Measurements from ENCODE around the gene ARHGEF11. TPM values are rescaled to one million over a fixed set of nuclear protein-coding genes. Genes with fewer than 3 reads are reported as not detected.

The ARHGEF11 gene
- total RNA-seq, 1 experiment from 2014 or later, result 31.5 TPM

GRCh38 chr1:156944848-156945247 is 100.7 kb downstream of the ARHGEF11 start:
- Histone ChIP-seq H3K9me2 (ENCODE audit: insufficient read depth) (no peaks in the 10 kb centered on the region), H4K20me1 (ENCODE audit: insufficient read depth) (no peaks in the 10 kb centered on the region), H3K27me3 (ENCODE audit: insufficient read depth, low read depth) (no peaks in the 10 kb centered on the region), H3K4me1 (replicated peaks; ENCODE audit: insufficient read depth) (peaks cover 8% of the 10 kb centered on the region; the same call in 1 of the 2 replicates), H3K9me3 (ENCODE audit: insufficient read depth, low read depth) (no peaks in the 10 kb centered on the region), H3F3A (ENCODE audit: insufficient read depth, low read depth) (no peaks in the 10 kb centered on the region; the same call in 1 of the 2 replicates), H3K79me2 (ENCODE audit: low read depth) (no peaks in the 10 kb centered on the region), H3K4me2 (no peak overlapping the region), H3K4me3 (no peak overlapping the region), H2AFZ (no peak overlapping the region), H3K36me3 (ENCODE audit: low read depth) (peaks cover 7% of the 10 kb centered on the region), H3K27ac (no peak overlapping the region)
- POLR2A ChIA-PET (ENCODE audit: unreplicated experiment), result no interaction called here
- intact Hi-C loops (cut with micrococcal nuclease; ENCODE audit: unreplicated experiment), result no loop called here
- TF ChIP-seq EZH2 (IDR thresholded peaks at IDR 0.05; ENCODE audit: low read depth), result no peak
- TF ChIP-seq, protein P1, sequence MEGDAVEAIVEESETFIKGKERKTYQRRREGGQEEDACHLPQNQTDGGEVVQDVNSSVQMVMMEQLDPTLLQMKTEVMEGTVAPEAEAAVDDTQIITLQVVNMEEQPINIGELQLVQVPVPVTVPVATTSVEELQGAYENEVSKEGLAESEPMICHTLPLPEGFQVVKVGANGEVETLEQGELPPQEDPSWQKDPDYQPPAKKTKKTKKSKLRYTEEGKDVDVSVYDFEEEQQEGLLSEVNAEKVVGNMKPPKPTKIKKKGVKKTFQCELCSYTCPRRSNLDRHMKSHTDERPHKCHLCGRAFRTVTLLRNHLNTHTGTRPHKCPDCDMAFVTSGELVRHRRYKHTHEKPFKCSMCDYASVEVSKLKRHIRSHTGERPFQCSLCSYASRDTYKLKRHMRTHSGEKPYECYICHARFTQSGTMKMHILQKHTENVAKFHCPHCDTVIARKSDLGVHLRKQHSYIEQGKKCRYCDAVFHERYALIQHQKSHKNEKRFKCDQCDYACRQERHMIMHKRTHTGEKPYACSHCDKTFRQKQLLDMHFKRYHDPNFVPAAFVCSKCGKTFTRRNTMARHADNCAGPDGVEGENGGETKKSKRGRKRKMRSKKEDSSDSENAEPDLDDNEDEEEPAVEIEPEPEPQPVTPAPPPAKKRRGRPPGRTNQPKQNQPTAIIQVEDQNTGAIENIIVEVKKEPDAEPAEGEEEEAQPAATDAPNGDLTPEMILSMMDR (conservative IDR thresholded peaks at IDR 0.05), result no peak
- no TSS peak for BruUV-seq (replicated peaks)
- CTCF ChIA-PET, result no interaction called here
- DNase-seq, result no peak

GRCh38 chr1:156944268-156944667 is 101.3 kb downstream of the ARHGEF11 start:
- Histone ChIP-seq H3F3A (ENCODE audit: insufficient read depth, low read depth) (no peaks in the 10 kb centered on the region; the same call in 1 of the 2 replicates), H3K27me3 (ENCODE audit: insufficient read depth, low read depth) (no peaks in the 10 kb centered on the region), H3K4me3 (no peak overlapping the region), H4K20me1 (ENCODE audit: insufficient read depth) (no peaks in the 10 kb centered on the region), H3K4me2 (no peak overlapping the region), H2AFZ (no peak overlapping the region), H3K4me1 (replicated peaks; ENCODE audit: insufficient read depth) (peaks cover 8% of the 10 kb centered on the region; the same call in 1 of the 2 replicates), H3K9me3 (ENCODE audit: insufficient read depth, low read depth) (no peaks in the 10 kb centered on the region), H3K36me3 (ENCODE audit: low read depth) (peaks cover 1% of the 10 kb centered on the region; the same call in 1 of the 2 replicates), H3K9me2 (ENCODE audit: insufficient read depth) (no peaks in the 10 kb centered on the region), H3K79me2 (ENCODE audit: low read depth) (no peaks in the 10 kb centered on the region), H3K27ac (no peak overlapping the region)
- CTCF ChIA-PET, result no interaction called here
- TF ChIP-seq EZH2 (IDR thresholded peaks at IDR 0.05; ENCODE audit: low read depth), result no peak
- TF ChIP-seq, protein P1 (conservative IDR thresholded peaks at IDR 0.05), result no peak
- DNase-seq, result no peak
- intact Hi-C loops (cut with micrococcal nuclease; ENCODE audit: unreplicated experiment), result no loop called here
- POLR2A ChIA-PET (ENCODE audit: unreplicated experiment), result no interaction called here
- no TSS peak for BruUV-seq (replicated peaks)

- H3K27ac ChIP-seq, result no peak overlapping the region
- H3K4me3 ChIP-seq, result no peak overlapping the region
- H3K9me3 ChIP-seq (ENCODE audit: insufficient read depth, low read depth), result no peaks in the 10 kb centered on the region
- no peaks in the 10 kb centered on the region for H3K9me2 ChIP-seq (ENCODE audit: insufficient read depth)
- H2AFZ ChIP-seq, result no peak overlapping the region
- intact Hi-C loops (cut with micrococcal nuclease; ENCODE audit: unreplicated experiment), result no loop called here
- H3K27me3 ChIP-seq (ENCODE audit: insufficient read depth, low read depth), result no peaks in the 10 kb centered on the region
- no TSS peak for BruUV-seq (replicated peaks)
- TF ChIP-seq, protein P1 (conservative IDR thresholded peaks at IDR 0.05), result no peak
- TF ChIP-seq EZH2 (IDR thresholded peaks at IDR 0.05; ENCODE audit: low read depth), result no peak
- H4K20me1 ChIP-seq (ENCODE audit: insufficient read depth), result no peaks in the 10 kb centered on the region
- DNase-seq, result no peak
- no peak overlapping the region for H3K4me2 ChIP-seq
- no peaks in the 10 kb centered on the region for H3K79me2 ChIP-seq (ENCODE audit: low read depth)
- ChIA-PET POLR2A (ENCODE audit: unreplicated experiment) (no interaction called here), CTCF (no interaction called here)
- H3K36me3 ChIP-seq (ENCODE audit: low read depth), result no peaks in the 10 kb centered on the region; the same call in 1 of the 2 replicates
- H3F3A ChIP-seq (ENCODE audit: insufficient read depth, low read depth), result no peaks in the 10 kb centered on the region; the same call in 1 of the 2 replicates
- peaks cover 8% of the 10 kb centered on the region; the same call in 1 of the 2 replicates for H3K4me1 ChIP-seq (replicated peaks; ENCODE audit: insufficient read depth)
Measured at GRCh38 chr1:156943756-156944155, 101.8 kb downstream of the ARHGEF11 start.
